ENCODE results near the gene SLC12A7. TPM values are rescaled to one million over a fixed set of nuclear protein-coding genes. Genes with fewer than 3 reads are reported as not detected.

The SLC12A7 gene
- total and polyA plus RNA-seq, 3 donors from 2014 or later, result 73.2 to 212 (median 168) TPM

DNA sequence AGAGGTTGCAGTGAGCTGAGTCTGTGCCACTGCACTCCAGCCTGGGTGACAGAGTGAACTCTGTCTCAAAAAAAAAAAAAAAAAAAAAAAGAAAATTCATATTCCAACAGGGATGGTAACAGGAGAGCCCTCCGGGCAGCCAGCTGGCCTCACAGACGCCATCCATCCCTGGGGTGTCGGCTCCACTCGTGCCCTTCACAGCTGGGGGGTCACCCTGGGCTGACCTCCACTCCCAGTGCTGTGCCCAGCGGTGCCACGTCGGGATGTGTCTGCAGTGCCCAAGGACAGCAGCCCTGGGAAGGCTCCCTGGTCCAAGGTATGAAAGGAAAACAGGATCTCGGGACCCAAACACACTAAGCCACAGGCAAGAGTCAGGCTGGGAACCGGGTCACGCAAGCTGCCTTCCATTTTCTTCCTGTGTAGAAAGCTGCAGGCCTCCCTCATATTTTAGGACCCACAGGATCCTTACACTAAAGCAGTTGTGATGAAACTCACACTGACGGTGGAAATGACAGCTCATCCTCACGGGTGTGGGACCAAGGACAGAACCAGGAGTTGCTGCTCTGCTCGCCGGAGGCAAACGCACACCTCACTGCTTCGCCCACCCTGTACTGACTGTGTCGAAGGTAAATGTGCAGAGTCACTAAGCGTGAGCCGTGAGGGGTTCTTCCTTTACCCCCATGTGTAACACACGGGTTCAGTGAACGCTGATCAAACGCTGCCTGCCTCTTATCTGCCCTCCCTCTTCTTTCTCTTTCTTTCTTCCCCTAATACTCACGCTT is 5.3 kb downstream of the SLC12A7 start:
- 69 to 79% methylated on average over 23 of the region's 23 CpGs for WGBS, 2 donors
- Histone ChIP-seq H3K4me1 (peaks cover 78% of the 10 kb centered on the region), H3K27ac (peak overlapping the region in 1 of 2 donors; percentile 51)

DNA sequence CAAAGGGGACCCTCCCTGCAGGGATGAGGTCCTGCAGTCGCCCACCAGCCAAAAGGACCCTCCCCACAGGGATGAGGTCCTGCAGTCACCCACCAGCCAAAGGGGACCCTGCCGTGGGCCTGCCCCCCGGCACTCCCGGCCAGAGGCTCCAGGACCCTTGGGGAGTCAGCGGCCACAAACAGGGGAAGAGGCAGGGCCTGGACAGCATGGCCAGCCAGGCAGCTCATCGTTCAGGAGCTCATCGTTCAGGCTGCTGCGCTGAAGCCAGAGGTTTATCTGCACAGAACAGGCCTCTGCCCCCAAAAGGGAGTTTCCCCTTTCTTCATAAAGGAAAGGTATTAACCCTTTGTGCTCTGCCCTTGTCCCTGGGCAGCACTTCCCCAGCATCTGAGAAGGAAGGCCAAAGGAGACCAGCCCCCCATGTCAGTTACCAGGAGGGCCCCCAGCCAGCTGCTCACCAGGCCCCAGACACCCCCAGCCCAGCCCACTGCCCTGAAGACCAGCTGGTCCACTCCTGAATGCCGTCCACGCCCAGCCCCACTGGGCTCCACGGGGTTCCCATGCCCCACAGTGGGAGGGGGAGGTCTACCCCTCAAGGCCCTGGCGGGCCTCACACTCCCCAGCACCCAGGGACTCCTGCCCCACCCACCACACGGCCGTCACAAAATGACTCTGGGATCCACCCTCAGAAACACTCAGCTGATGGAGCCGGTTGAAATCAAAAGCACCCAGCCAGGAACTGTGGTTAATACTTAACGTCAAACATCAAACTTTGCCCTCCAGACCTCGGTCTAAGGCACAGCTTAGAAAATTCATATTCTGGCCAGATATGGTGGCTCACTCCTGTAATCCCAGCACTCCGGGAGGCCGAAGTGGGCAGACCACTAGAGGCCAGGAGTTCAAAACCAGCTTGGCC is 6.3 kb downstream of the SLC12A7 start:
- TF ChIP-seq POLR2A (IDR thresholded peaks at IDR 0.05), result no peak
- TF ChIP-seq, protein P1, sequence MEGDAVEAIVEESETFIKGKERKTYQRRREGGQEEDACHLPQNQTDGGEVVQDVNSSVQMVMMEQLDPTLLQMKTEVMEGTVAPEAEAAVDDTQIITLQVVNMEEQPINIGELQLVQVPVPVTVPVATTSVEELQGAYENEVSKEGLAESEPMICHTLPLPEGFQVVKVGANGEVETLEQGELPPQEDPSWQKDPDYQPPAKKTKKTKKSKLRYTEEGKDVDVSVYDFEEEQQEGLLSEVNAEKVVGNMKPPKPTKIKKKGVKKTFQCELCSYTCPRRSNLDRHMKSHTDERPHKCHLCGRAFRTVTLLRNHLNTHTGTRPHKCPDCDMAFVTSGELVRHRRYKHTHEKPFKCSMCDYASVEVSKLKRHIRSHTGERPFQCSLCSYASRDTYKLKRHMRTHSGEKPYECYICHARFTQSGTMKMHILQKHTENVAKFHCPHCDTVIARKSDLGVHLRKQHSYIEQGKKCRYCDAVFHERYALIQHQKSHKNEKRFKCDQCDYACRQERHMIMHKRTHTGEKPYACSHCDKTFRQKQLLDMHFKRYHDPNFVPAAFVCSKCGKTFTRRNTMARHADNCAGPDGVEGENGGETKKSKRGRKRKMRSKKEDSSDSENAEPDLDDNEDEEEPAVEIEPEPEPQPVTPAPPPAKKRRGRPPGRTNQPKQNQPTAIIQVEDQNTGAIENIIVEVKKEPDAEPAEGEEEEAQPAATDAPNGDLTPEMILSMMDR (IDR thresholded peaks at IDR 0.05), result no peak
- Histone ChIP-seq H3K27me3 (no peaks in the 10 kb centered on the region), H3K27ac (peak overlapping the region; percentile 51 to 55), H3K4me3 (no peak overlapping the region), H3K9me3 (no peaks in the 10 kb centered on the region), H3K36me3 (ENCODE audit: low read depth, missing control alignments) (no peaks in the 10 kb centered on the region), H3K4me1 (peaks cover 84% of the 10 kb centered on the region)
- intact Hi-C loops (cut with DNase I; ENCODE audit: low total_unique reads), result no loop called here
- WGBS, 2 donors, result 59 to 69% methylated on average over 10 to 19 of the region's 19 CpGs
- no peak for DNase-seq

More for the DNA sequence above, 5.3 kb downstream of the SLC12A7 start:
- no peaks in the 10 kb centered on the region for H3K9me3 ChIP-seq
- H3K4me3 ChIP-seq, result no peak overlapping the region
- DNase-seq, result no peak
- H3K36me3 ChIP-seq (ENCODE audit: low read depth, missing control alignments), result no peaks in the 10 kb centered on the region
- no peaks in the 10 kb centered on the region for H3K27me3 ChIP-seq
- TF ChIP-seq POLR2A (IDR thresholded peaks at IDR 0.05), result no peak
- TF ChIP-seq, protein P1 (IDR thresholded peaks at IDR 0.05), result no peak
- intact Hi-C loops (cut with DNase I; ENCODE audit: low total_unique reads), result no loop called here

- 72 to 81% methylated on average over 16 to 25 of the region's 27 CpGs for WGBS, 2 donors
- Histone ChIP-seq H3K27ac (peak overlapping the region; percentile 50 to 82), H3K4me1 (peaks cover 77% of the 10 kb centered on the region), H3K4me3 (no peak overlapping the region), H3K27me3 (no peaks in the 10 kb centered on the region), H3K9me3 (no peaks in the 10 kb centered on the region), H3K36me3 (ENCODE audit: low read depth, missing control alignments) (no peaks in the 10 kb centered on the region)
- TF ChIP-seq POLR2A (IDR thresholded peaks at IDR 0.05), result no peak
- intact Hi-C loops (cut with DNase I; ENCODE audit: low total_unique reads), result no loop called here
- DNase-seq, result no peak
These were observed 7.4 kb downstream of the SLC12A7 start for GRCh38 chr5:1104327-1105006.

GRCh38 chr5:1103505-1104326 is 8.1 kb downstream of the SLC12A7 start:
- H3K9me3 ChIP-seq, result no peaks in the 10 kb centered on the region
- DNase-seq, result peak; percentile 92
- WGBS, 2 donors, result 43 to 73% methylated on average over 21 to 33 of the region's 33 CpGs
- peaks cover 75% of the 10 kb centered on the region for H3K4me1 ChIP-seq
- peak overlapping the region; percentile 50 to 82 for H3K27ac ChIP-seq
- intact Hi-C loops (cut with DNase I; ENCODE audit: low total_unique reads), result no loop called here
- H3K4me3 ChIP-seq, result no peak overlapping the region
- TF ChIP-seq, protein P1 (IDR thresholded peaks at IDR 0.05), result no peak
- TF ChIP-seq POLR2A (IDR thresholded peaks at IDR 0.05), result no peak
- H3K36me3 ChIP-seq (ENCODE audit: low read depth, missing control alignments), result no peaks in the 10 kb centered on the region
- H3K27me3 ChIP-seq, result no peaks in the 10 kb centered on the region

All from testis (tissue), 3 donors.